AG09309 (cell line): Measurements from ENCODE around the gene FMNL2.

Experiments used
- DNase-seq: peaks from one replicate; pipeline ENCODE4 v3.0.0-alpha.2; 2010; ENCODE audit warnings: low read depth
- H3K4me3 ChIP-seq: 2 replicates; pipeline ENCODE4 v1.5.1; 2011; ENCODE audit warnings: mild to moderate bottlenecking, low read depth, low read length, moderate library complexity; ENCODE audit not compliant: control insufficient read depth
- TF ChIP-seq, protein P1 (sequence below): IDR thresholded peaks from 2 replicates; pipeline ENCODE4 v1.5.1; 2011; ENCODE audit warnings: mild to moderate bottlenecking, low read depth, low read length, inconsistent platforms; ENCODE audit not compliant: insufficient read depth, control insufficient read depth; ENCODE audit errors: missing control alignments

Gene FMNL2

DNA sequence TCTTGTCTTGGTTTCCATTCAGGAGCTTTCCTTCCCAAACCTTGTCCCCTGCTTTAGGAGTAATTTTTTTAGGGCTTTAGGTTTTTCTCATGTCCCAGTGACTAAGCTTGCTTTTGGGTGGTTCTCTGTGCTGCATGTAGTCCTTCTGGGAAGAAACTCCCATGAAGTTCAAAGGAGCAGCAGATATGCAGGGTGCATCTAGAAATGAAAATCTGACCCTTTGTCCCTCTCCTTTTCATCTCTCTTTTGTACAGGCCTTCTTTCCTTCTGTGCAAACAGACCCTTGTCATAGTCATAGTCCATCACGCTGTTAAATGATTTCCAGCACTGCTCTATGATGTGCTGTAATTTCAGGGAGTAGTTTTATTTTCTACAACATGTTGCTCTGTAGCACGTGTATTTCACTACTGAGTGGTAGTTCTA is 20.4 kb downstream of the FMNL2 start:
- no peak overlapping the region for H3K4me3 ChIP-seq
- no peak for DNase-seq
- TF ChIP-seq, protein P1, sequence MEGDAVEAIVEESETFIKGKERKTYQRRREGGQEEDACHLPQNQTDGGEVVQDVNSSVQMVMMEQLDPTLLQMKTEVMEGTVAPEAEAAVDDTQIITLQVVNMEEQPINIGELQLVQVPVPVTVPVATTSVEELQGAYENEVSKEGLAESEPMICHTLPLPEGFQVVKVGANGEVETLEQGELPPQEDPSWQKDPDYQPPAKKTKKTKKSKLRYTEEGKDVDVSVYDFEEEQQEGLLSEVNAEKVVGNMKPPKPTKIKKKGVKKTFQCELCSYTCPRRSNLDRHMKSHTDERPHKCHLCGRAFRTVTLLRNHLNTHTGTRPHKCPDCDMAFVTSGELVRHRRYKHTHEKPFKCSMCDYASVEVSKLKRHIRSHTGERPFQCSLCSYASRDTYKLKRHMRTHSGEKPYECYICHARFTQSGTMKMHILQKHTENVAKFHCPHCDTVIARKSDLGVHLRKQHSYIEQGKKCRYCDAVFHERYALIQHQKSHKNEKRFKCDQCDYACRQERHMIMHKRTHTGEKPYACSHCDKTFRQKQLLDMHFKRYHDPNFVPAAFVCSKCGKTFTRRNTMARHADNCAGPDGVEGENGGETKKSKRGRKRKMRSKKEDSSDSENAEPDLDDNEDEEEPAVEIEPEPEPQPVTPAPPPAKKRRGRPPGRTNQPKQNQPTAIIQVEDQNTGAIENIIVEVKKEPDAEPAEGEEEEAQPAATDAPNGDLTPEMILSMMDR = no peak

GRCh38 chr2:152359573-152360363 is 24.8 kb downstream of the FMNL2 start:
- TF ChIP-seq, protein P1 = no peak
- H3K4me3 ChIP-seq = no peak overlapping the region
- DNase-seq = no peak

GRCh38 chr2:152363936-152364335 is 29.0 kb downstream of the FMNL2 start:
- DNase-seq = no peak
- no peak overlapping the region for H3K4me3 ChIP-seq
- TF ChIP-seq, protein P1 = no peak

DNA sequence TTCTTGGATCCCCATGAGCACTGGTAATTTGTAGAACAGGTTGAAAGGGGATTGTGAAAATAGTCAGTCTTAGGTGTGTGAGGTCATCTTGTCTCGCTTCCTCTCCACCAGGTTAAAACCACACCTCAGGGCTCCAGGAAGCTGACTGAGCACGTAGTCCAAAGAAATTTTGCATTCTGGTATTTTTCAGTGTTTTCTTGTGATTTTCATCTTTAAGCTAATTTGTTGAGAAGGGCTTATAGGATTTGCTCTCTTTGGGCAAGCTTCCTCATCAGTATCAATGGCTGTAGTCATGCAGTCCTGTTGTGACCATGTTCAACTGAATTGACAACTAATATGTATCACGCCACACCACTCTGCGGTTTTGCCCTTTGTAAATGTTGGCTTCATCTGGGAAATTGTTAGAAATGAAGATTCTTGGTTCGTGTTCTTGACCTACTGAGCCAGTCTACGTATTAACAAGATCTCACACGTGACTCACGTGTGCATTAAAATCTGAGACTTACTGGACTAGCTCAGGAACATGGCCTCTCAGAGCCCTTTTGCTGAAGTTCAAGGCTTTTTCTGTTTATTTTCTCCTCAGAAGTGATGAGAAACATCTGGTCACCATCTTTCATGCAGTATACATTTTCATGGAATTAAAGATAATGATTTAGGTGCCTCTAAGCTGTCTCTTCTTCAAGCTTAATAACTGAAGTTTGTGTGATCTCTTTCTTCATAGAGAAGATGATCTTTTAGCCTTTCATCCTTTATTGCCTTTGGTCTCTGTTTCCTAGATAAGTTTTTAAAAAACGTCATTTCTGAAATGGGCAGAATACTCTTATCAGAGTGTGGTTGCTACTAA is 32.8 kb downstream of the FMNL2 start:
- no peak for DNase-seq
- TF ChIP-seq, protein P1 = no peak
- no peak overlapping the region for H3K4me3 ChIP-seq

GRCh38 chr2:152369176-152369860 is 34.3 kb downstream of the FMNL2 start:
- TF ChIP-seq, protein P1 = no peak
- DNase-seq = peak; percentile 93
- no peak overlapping the region for H3K4me3 ChIP-seq

DNA sequence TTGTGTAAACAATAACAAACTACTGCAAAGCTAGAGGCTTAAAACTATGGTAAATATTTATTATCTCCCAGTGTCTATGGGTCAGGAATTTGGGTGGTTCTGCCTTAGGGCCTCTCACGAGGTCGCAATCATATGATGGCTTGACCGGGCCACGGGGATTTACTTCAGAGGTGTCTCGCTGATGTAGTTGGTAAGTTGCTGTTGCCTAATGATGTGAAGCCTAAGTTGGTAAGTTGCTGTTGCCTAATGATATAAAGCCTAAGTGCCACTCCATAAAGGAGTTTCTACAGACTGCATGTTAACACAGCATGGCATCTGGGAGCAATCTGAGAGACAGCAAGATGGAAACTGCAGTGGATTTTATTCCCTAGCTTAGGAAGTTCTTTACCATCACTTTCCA is 35.8 kb downstream of the FMNL2 start:
- no peak overlapping the region for H3K4me3 ChIP-seq
- no peak for DNase-seq
- TF ChIP-seq, protein P1 = no peak
